HUES64 (cell line): Measurements from ENCODE around the gene PRKAR1B.

Experiments
- H3K27ac ChIP-seq: 2 replicates; pipeline ENCODE4 v1.7.0; 2013; ENCODE audit warnings: low read depth, low read length, inconsistent platforms
- H3K27me3 ChIP-seq: 2 replicates; pipeline ENCODE4 v1.6.1; 2013; ENCODE audit warnings: mild to moderate bottlenecking, low read length; ENCODE audit not compliant: insufficient read depth
- H3K36me3 ChIP-seq: 2 replicates; pipeline ENCODE4 v1.6.1; 2013; ENCODE audit warnings: mild to moderate bottlenecking, low read length; ENCODE audit not compliant: insufficient read depth
- H3K4me1 ChIP-seq: 2 replicates; pipeline ENCODE4 v1.6.1; 2013; ENCODE audit warnings: mild to moderate bottlenecking, low read length, moderate library complexity; ENCODE audit not compliant: insufficient read depth
- H3K4me3 ChIP-seq: 2 replicates; pipeline ENCODE4 v1.5.1; 2013; ENCODE audit warnings: mild to moderate bottlenecking, low read length, moderate library complexity
- H3K9ac ChIP-seq: 2 replicates; pipeline ENCODE4 v1.6.1; 2013; ENCODE audit warnings: mild to moderate bottlenecking, low read depth, low read length
- H3K9me3 ChIP-seq: 2 replicates; pipeline ENCODE4 v1.6.1; 2013; ENCODE audit warnings: low read depth, low read length; ENCODE audit not compliant: insufficient read depth
- WGBS: fragments of 150-250, 120-280 bp; methylation state at CpG from one replicate; pipeline ENCODE4 v1.1.7; 2013; ENCODE audit warnings: missing lambda C conversion rate; 5-methylcytosine and 5-hydroxymethylcytosine counted together

The PRKAR1B gene

DNA sequence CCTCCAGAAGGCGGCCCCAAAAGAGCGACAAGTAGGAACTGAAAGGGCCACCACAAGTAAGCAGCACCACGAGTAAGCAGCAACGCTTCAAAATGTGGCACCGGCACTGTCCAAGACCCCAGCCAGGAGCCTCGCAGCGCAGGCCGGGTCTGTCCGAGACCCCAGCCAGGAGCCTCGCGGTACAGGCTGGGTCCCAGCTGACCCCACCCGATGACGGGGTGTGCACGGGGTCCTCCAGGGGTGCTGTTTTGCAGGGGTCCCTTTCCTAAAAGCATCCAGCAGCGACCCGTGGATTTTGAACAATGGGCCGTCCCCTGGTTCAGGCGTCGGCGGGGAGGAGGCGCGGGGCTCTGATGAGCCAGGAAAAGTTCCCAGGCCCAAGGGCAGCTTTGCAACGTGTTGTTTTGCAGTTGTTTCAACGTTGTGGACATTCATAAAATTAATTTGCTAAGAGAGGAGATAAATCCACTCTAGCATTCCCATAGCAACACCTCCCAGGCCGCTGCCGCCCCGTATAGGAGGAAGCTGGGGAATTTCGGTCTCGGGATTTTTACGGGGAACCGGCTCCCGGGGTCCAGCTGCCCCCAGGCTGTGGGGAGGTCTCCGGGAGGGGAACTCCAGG is 155.9 kb downstream of the PRKAR1B start:
- no peaks in the 10 kb centered on the region for H3K9me3 ChIP-seq
- H3K9ac ChIP-seq: no peak overlapping the region
- H3K36me3 ChIP-seq: no peaks in the 10 kb centered on the region
- no peaks in the 10 kb centered on the region for H3K27me3 ChIP-seq
- H3K4me3 ChIP-seq: no peak overlapping the region
- H3K4me1 ChIP-seq: peaks cover 5% of the 10 kb centered on the region; the same call in 1 of the 2 replicates
- no peak overlapping the region for H3K27ac ChIP-seq
- WGBS: 95% methylated on average over 32 of the region's 33 CpGs

DNA sequence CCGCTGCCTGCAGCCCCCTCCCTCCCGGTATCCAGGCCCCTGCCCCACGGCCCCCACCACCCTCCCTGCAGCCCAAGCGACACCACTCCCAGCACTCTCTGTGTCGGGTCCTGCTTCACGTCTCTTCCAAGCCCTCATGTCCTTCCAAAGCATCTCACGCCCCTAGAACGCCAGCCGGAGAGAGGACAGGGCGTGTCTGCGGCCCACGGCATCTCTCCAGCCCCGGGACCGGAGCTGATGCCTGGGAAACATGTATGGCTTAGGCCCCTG is 156.3 kb downstream of the PRKAR1B start:
- H3K36me3 ChIP-seq: no peaks in the 10 kb centered on the region
- H3K27me3 ChIP-seq: no peaks in the 10 kb centered on the region
- no peak overlapping the region for H3K9ac ChIP-seq
- peaks cover 5% of the 10 kb centered on the region; the same call in 1 of the 2 replicates for H3K4me1 ChIP-seq
- no peak overlapping the region for H3K4me3 ChIP-seq
- 94% methylated on average over 14 of the region's 14 CpGs for WGBS
- H3K27ac ChIP-seq: no peak overlapping the region
- H3K9me3 ChIP-seq: no peaks in the 10 kb centered on the region

DNA sequence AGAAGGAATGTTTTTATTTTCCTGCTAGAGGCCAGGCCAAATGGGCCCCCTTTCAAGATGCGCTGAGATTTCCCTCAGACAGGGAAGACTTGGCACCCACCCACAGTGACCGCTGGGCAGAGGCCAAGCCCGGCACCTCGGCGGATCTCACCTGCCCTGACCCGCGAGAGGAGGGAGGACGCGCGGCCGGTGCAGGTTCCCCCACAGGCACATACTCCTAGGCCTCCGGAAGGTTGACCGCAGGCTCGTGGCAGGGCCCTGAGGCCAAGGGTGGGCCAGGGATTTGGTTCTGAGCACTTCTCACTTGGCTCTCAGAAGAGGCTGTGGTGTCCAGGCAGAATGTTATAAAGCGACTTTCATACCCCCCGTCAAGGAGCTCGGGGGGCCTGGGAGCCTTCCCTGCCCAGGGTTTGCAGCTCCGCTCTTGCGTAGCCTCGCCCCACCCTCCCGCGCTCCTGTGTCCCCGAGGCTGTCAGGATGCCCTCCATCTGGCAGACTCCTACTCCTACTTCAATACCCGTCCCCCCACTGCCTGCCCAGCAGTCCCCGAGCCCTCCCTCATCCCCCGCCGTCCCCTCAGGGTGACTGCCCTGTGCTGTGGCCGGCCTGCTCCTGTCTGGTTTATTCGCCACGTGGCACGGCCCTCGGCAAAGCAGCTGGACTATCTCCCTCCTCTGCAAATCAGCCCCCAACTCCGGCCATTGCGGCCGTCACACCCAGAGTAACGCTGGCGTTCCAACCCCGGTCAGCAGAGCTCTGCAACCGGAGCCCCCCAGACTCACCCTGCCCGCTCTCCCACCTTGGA is 156.9 kb downstream of the PRKAR1B start:
- H3K36me3 ChIP-seq: no peaks in the 10 kb centered on the region
- WGBS: 96% methylated on average over 40 of the region's 40 CpGs
- no peaks in the 10 kb centered on the region for H3K9me3 ChIP-seq
- no peak overlapping the region for H3K4me3 ChIP-seq
- no peak overlapping the region for H3K27ac ChIP-seq
- H3K9ac ChIP-seq: no peak overlapping the region
- no peaks in the 10 kb centered on the region for H3K27me3 ChIP-seq
- H3K4me1 ChIP-seq: peaks cover 5% of the 10 kb centered on the region; the same call in 1 of the 2 replicates

DNA sequence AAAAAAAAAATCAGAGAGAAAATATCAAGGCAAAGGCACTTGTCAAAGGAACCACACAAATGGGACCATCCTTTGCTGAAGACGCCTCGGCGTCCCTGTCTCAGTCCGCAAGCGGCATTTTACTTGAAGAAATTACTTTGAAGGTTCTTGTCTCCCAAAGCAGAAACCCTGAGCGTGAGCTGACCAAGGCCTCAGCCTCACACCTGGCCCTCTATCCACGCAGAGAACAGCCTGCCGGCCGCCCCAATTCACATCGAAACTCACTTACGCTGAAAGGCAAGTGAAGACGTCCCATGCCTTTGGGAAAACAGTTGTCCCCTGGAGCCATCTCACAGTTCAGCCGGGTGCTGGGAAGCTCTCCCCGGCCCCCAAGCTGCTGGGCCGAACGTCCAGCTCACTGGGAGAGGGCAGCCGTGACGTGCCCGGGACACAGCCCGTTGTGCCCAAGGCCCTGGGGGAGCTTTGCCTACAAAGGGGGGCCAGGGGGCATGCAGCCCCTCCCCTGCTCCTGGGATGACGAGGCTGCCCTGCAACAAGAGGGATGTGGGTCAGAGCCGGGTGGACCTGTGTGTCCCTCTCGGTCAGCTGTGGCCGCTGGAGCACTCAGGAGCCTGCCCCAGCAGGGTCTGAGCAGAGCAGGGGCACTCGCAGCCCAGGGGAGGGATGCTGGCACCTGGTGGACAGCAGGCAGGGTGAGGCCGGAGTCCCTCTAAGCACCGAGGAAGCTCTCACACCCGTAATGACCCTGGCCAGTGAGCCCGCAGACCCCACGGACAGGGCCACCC is 157.8 kb downstream of the PRKAR1B start:
- H3K9me3 ChIP-seq: no peaks in the 10 kb centered on the region
- no peaks in the 10 kb centered on the region for H3K36me3 ChIP-seq
- peaks cover 5% of the 10 kb centered on the region; the same call in 1 of the 2 replicates for H3K4me1 ChIP-seq
- no peaks in the 10 kb centered on the region for H3K27me3 ChIP-seq
- no peak overlapping the region for H3K27ac ChIP-seq
- H3K4me3 ChIP-seq: no peak overlapping the region
- WGBS: 95% methylated on average over 30 of the region's 30 CpGs
- H3K9ac ChIP-seq: no peak overlapping the region

DNA sequence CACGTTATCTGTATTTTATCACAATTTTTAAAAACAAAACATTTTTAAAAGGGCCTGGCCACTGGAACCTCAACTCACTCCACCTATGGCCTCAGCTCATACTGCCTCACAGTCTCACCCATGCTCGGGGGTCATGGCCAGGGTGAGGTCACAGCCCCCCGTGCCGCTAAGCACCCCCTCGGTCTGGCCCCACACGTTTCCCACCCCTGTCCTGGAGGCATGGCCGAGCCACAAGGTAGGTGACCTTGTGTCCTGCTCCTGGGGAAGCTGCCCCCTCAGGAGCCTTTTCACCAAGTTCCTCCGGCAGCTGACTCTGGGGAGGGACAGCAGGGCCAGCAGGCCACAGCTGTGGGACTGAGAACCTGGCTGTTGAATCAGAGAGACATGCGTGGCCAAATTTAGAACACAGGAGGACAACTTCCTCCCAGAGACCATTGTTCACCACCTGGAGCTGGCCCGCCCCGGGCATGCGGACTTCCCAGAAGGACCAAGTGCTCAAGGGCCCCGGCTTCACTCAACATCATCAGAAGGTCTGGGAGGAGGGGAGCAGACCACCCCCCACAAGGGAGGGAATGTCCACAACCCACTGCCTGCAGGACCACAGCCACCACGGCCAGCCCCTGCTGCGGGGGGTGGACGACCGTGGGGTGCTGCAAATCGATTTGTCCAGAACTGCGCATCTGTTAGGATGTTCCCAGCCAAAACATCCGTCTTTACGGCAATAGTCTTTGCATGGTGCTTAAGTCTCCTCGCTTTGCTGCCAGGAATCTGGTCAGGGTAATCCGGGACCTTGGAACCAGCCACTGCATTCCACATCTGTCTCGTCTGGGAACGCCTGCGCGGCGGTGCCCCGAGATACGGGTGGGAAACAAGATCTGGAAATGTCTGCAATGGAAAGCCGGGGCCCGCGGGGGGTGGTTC is 158.8 kb downstream of the PRKAR1B start:
- Histone ChIP-seq H3K9ac (no peak overlapping the region), H3K9me3 (no peaks in the 10 kb centered on the region), H3K27me3 (no peaks in the 10 kb centered on the region), H3K4me3 (no peak overlapping the region), H3K4me1 (peaks cover 5% of the 10 kb centered on the region; the same call in 1 of the 2 replicates), H3K36me3 (no peaks in the 10 kb centered on the region), H3K27ac (no peak overlapping the region)
- 96% methylated on average over 33 of the region's 33 CpGs for WGBS

DNA sequence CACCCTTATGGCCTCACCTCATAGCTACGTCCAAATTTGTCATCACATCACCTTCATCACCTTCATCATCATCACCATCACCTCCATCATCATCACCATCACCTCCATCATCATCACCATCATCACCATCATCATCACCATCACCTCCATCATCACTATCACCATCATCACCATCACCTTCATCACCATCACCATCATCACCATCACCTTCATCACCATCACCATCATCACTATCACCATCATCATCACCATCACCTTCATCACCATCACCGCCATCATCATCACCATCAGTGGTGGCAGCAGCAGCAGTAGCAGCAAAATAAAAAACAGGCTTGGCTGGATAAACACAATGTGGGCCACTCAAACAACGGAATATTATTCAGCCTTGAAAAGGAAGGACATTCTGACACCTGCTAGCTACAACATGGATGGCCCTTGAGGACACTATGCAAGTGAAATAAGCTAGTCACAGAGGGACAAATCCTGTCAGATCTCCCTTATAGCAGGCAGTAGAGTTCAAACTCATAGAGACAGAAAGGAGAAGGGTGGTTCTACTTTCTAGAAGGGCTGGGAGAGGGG is 159.7 kb downstream of the PRKAR1B start:
- H3K9ac ChIP-seq: no peak overlapping the region
- H3K4me3 ChIP-seq: no peak overlapping the region
- H3K9me3 ChIP-seq: no peaks in the 10 kb centered on the region
- peaks cover 3% of the 10 kb centered on the region; the same call in 1 of the 2 replicates for H3K4me1 ChIP-seq
- 97% methylated on average over 2 of the region's 3 CpGs for WGBS
- H3K27me3 ChIP-seq: no peaks in the 10 kb centered on the region
- H3K36me3 ChIP-seq: no peaks in the 10 kb centered on the region
- H3K27ac ChIP-seq: no peak overlapping the region

DNA sequence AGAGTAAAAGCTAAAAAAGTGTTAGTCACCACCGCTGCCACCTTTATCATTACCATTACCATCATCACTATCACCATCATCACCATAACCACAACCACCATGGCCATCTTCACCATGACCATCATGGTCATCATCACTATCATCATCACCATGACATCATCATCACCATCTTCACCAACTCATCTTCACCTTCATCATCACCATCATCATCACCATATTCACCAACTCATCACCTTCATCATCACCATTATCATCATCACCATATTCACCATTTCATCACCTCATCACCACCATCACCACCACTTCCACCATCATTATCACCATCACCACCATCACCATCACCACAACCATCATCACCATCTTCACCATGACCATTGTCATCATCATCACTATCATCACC is 161.0 kb downstream of the PRKAR1B start:
- H3K4me1 ChIP-seq: no peaks in the 10 kb centered on the region
- no peak overlapping the region for H3K9ac ChIP-seq
- H3K36me3 ChIP-seq: no peaks in the 10 kb centered on the region
- no peaks in the 10 kb centered on the region for H3K9me3 ChIP-seq
- WGBS: 97% methylated on average over 1 of the region's 1 CpG
- H3K4me3 ChIP-seq: no peak overlapping the region
- no peak overlapping the region for H3K27ac ChIP-seq
- no peaks in the 10 kb centered on the region for H3K27me3 ChIP-seq

DNA sequence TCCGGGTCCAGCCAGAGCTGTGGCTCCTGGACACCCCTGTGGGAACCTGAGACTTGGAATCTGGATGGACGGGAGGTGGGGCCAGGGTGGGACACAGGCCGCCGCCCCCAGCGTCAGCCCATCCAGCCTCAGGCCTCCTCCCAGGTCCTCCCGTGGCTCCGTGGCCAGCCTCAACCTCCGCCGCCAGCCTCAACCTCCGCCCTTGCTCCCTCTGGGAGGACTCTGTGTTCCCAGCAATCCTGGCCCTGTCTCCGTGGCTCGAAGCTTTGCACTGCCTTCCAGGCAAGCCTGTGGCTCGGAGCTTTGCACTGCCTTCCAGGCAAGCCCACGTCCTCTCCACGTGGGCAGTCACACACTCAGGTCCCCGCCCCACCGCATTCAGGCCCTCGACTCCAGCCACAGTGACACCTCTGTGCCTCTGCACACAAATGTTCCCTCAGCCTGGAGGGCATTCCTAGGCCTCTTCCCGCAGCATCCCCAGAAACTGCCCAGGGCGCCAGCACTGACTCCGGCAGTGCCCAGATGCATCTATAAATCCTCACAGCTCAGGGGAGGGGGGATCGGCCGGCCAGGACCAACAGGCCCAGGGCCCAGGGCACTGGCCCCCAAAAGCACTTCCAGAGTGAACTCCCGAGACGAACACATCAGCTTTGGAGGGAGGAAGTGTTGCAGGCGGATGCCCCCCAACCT is 162.8 kb downstream of the PRKAR1B start:
- Histone ChIP-seq H3K4me3 (no peak overlapping the region), H3K9ac (no peak overlapping the region), H3K27ac (no peak overlapping the region), H3K9me3 (no peaks in the 10 kb centered on the region), H3K4me1 (no peaks in the 10 kb centered on the region), H3K27me3 (no peaks in the 10 kb centered on the region), H3K36me3 (no peaks in the 10 kb centered on the region)
- 94% methylated on average over 26 of the region's 26 CpGs for WGBS

DNA sequence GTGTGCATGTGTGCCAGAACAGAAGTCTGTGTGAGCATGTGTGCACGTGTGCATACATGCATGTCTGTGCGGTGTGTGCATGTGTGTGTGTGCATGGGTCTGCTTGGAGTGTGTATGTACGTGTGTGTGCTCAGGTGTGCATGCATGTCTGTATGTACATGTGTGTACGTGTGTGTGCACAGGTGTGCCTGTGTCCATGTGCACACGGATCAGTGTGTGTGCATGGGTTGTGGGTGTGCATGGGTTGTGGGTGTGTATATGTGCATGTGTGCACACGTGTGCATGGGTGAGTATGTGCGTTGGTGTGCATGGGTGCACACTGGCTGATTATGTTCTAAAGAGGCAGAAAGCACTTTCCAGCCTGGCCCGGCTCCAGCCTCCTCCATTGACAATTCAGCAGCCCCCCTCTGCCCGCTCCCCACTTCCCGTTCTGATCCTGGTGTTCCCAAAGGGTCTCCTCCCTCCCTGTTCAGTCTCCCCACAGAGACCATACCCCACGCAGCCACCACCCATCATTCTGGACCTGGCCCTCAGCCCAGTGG is 163.4 kb downstream of the PRKAR1B start:
- Histone ChIP-seq H3K27me3 (no peaks in the 10 kb centered on the region), H3K36me3 (no peaks in the 10 kb centered on the region), H3K9ac (no peak overlapping the region), H3K4me3 (no peak overlapping the region), H3K27ac (no peak overlapping the region), H3K9me3 (no peaks in the 10 kb centered on the region), H3K4me1 (no peaks in the 10 kb centered on the region)
- 95% methylated on average over 11 of the region's 11 CpGs for WGBS
